Hepatic stellate cell (primary cell): ENCODE measurements around the gene PHACTR2.
"Not testable (repeated sequence)": the region's sequence is repeated elsewhere in the genome, so short reads cannot be mapped to it uniquely, and the experiment has no call there.

Source experiments
- DNase-seq: peaks from one replicate; pipeline ENCODE4 v3.0.0; 2011; ENCODE audit warnings: low spot score

PHACTR2 gene

GRCh38 chr6:143766185-143766553 is 88.4 kb downstream of the PHACTR2 start:
- DNase-seq, result no peak

- no peak for DNase-seq
These were observed 89.7 kb downstream of the PHACTR2 start for GRCh38 chr6:143767433-143767832.

GRCh38 chr6:143772116-143773086 is 94.6 kb downstream of the PHACTR2 start:
- no peak for DNase-seq

GRCh38 chr6:143773506-143774150 is 95.9 kb downstream of the PHACTR2 start:
- no peak for DNase-seq

GRCh38 chr6:143774347-143774746 is 96.6 kb downstream of the PHACTR2 start:
- no peak for DNase-seq

GRCh38 chr6:143775336-143775735 is 97.6 kb downstream of the PHACTR2 start:
- DNase-seq, result no peak

GRCh38 chr6:143778926-143779325 is 101.2 kb downstream of the PHACTR2 start:
- DNase-seq, result no peak

GRCh38 chr6:143782481-143782880 is 104.7 kb downstream of the PHACTR2 start:
- no peak for DNase-seq

GRCh38 chr6:143783077-143783476 is 105.3 kb downstream of the PHACTR2 start:
- no peak for DNase-seq

GRCh38 chr6:143784316-143784715 is 106.6 kb downstream of the PHACTR2 start:
- DNase-seq, result no peak

- not testable (repeated sequence) for DNase-seq
These were observed 108.6 kb downstream of the PHACTR2 start for GRCh38 chr6:143786371-143786770.

- DNase-seq, result no peak
These were observed 114.9 kb downstream of the PHACTR2 start for GRCh38 chr6:143792402-143793279.

- DNase-seq, result no peak
These were observed 115.5 kb downstream of the PHACTR2 start for GRCh38 chr6:143793280-143793619.

GRCh38 chr6:143796551-143796950 is 118.8 kb downstream of the PHACTR2 start:
- not testable (repeated sequence) for DNase-seq

GRCh38 chr6:143798487-143798886 is 120.7 kb downstream of the PHACTR2 start:
- DNase-seq, result not testable (repeated sequence)

- no peak for DNase-seq
These were observed 125.2 kb downstream of the PHACTR2 start for GRCh38 chr6:143802833-143803565.

GRCh38 chr6:143803769-143804568 is 126.2 kb downstream of the PHACTR2 start:
- no peak for DNase-seq

- no peak for DNase-seq
These were observed 127.1 kb downstream of the PHACTR2 start for GRCh38 chr6:143804835-143805239.

- DNase-seq, result peak; percentile 74
These were observed 128.7 kb downstream of the PHACTR2 start for GRCh38 chr6:143806282-143807102.
